HepG2 (cell line): ENCODE results near the gene FAM118A. TPM values are rescaled to one million over a fixed set of nuclear protein-coding genes. Genes with fewer than 3 reads are reported as not detected.

Source experiments
- CBX2 ChIP-seq, 2 experiments: fragments of 200-600 bp in 1 of 2; sonication (generic); formaldehyde crosslinking in 1 of 2; IDR thresholded peaks; 2 replicates each; pipeline versions ENCODE4 v1.7.0 to v1.8.1; 2018 to 2022; ENCODE audit warnings: low read depth in 2 of 2, low read length in 1 of 2, mild to moderate bottlenecking in 1 of 2, missing genetic modification reagents in 1 of 2
- ZBTB20 ChIP-seq: sonication (generic); formaldehyde crosslinking; IDR thresholded peaks from 2 replicates; pipeline ENCODE4 v1.8.1; 2023; ENCODE audit warnings: missing genetic modification reagents, low read depth, mild to moderate bottlenecking, borderline replicate concordance
- ZBTB21 ChIP-seq: sonication (generic); formaldehyde crosslinking; IDR thresholded peaks from 2 replicates; pipeline ENCODE4 v1.4.0; 2020; ENCODE audit warnings: missing genetic modification reagents
- ZNF34 ChIP-seq: sonication (generic); formaldehyde crosslinking; IDR thresholded peaks from 2 replicates; pipeline ENCODE4 v1.4.0; 2020; ENCODE audit warnings: mild to moderate bottlenecking, missing genetic modification reagents, borderline replicate concordance
- polyA plus RNA-seq, 8 experiments: library from polyadenylated mRNA; depleted of rRNA in 3 of 8; stranded (reverse) in 7 of 8; unstranded in 1 of 8; fragments of >200 nt; fragmentation: Illumina TruSeq in 4 of 8; extraction: Trizol in 4 of 8; gene quantifications; 2 replicates each; pipeline versions ENCODE4 v1.2.1 to v1.2.3, GENCODE V29; 2011 to 2016; ENCODE audit warnings: low read depth in 4 of 8, missing spikeins in 1 of 8, mixed read lengths in 1 of 8; ENCODE audit not compliant: insufficient read depth in 1 of 8
- total RNA-seq, 5 experiments: library from RNA; depleted of rRNA; stranded (reverse); fragments of >200 nt; fragmentation: Illumina TruSeq; extraction: Trizol; gene quantifications; 2 replicates each; pipeline ENCODE4 v1.2.3, GENCODE V29; 2016; ENCODE audit warnings: low read depth in 1 of 5
- TF ChIP-seq, protein P1 (sequence below): sonication (generic); formaldehyde crosslinking; IDR thresholded peaks from 2 replicates; pipeline ENCODE4 v1.4.0; 2020; ENCODE audit warnings: mild to moderate bottlenecking, missing genetic modification reagents
- TF ChIP-seq, protein P2 (sequence below): sonication (generic); formaldehyde crosslinking; IDR thresholded peaks from 2 replicates; pipeline ENCODE4 v1.5.0; 2020; ENCODE audit warnings: missing genetic modification reagents
- TF ChIP-seq, protein P3 (sequence below), 2 experiments: IDR thresholded peaks; 2 replicates each; pipeline ENCODE4 v1.6.1; 2011 to 2012; ENCODE audit warnings: low read length in 2 of 2, borderline replicate concordance in 1 of 2, low read depth in 1 of 2, mild to moderate bottlenecking in 1 of 2, moderate library complexity in 1 of 2
- TF ChIP-seq, protein P4 (sequence below): sonication (generic); formaldehyde crosslinking; IDR thresholded peaks from 2 replicates; pipeline ENCODE4 v1.4.0; 2020; ENCODE audit warnings: missing genetic modification reagents, borderline replicate concordance

FAM118A gene
- total and polyA plus RNA-seq, 2 of the 13 experiments (the other 11 are each of a cell fraction or from before 2014, with no cell fraction given): 36.7 to 48.2 TPM

DNA sequence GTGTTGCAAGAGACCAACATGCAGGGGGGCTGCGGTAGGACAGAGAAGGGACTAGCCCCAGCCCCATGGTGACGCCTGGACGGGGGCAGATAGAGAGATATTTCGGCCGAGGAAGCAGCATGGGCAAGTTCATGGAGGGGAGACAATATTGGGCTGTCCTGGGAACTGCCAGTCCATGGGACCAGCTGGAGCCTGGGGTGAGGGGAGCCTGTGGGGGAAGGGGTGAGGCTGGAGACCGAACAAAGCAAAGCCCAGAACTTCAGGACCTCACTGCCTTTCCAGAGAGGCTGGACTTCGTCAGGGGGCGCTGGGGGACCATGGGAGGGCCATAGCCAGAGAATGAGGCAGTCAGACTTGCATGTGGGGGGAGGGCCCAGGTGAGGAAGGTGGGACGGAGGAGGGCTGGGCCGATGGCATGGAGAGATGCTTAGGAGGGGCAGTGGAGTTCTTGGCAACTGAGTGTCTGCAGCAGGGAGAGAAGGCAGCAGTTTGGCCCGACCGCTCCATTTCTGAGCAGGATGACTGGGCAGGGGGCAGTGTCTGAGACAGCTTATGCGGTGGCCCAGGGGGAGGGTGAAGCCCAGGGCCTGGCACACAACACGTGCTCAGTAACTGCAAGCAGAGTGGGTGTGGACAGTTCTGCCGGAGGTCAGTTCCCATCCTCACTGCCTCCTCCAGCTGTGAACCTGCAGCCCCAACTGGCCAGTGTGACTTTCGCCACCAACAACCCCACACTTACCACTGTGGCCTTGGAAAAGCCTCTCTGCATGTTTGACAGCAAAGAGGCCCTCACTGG, 24.3 kb upstream of the FAM118A start (continued):
- TF ChIP-seq, protein P1, sequence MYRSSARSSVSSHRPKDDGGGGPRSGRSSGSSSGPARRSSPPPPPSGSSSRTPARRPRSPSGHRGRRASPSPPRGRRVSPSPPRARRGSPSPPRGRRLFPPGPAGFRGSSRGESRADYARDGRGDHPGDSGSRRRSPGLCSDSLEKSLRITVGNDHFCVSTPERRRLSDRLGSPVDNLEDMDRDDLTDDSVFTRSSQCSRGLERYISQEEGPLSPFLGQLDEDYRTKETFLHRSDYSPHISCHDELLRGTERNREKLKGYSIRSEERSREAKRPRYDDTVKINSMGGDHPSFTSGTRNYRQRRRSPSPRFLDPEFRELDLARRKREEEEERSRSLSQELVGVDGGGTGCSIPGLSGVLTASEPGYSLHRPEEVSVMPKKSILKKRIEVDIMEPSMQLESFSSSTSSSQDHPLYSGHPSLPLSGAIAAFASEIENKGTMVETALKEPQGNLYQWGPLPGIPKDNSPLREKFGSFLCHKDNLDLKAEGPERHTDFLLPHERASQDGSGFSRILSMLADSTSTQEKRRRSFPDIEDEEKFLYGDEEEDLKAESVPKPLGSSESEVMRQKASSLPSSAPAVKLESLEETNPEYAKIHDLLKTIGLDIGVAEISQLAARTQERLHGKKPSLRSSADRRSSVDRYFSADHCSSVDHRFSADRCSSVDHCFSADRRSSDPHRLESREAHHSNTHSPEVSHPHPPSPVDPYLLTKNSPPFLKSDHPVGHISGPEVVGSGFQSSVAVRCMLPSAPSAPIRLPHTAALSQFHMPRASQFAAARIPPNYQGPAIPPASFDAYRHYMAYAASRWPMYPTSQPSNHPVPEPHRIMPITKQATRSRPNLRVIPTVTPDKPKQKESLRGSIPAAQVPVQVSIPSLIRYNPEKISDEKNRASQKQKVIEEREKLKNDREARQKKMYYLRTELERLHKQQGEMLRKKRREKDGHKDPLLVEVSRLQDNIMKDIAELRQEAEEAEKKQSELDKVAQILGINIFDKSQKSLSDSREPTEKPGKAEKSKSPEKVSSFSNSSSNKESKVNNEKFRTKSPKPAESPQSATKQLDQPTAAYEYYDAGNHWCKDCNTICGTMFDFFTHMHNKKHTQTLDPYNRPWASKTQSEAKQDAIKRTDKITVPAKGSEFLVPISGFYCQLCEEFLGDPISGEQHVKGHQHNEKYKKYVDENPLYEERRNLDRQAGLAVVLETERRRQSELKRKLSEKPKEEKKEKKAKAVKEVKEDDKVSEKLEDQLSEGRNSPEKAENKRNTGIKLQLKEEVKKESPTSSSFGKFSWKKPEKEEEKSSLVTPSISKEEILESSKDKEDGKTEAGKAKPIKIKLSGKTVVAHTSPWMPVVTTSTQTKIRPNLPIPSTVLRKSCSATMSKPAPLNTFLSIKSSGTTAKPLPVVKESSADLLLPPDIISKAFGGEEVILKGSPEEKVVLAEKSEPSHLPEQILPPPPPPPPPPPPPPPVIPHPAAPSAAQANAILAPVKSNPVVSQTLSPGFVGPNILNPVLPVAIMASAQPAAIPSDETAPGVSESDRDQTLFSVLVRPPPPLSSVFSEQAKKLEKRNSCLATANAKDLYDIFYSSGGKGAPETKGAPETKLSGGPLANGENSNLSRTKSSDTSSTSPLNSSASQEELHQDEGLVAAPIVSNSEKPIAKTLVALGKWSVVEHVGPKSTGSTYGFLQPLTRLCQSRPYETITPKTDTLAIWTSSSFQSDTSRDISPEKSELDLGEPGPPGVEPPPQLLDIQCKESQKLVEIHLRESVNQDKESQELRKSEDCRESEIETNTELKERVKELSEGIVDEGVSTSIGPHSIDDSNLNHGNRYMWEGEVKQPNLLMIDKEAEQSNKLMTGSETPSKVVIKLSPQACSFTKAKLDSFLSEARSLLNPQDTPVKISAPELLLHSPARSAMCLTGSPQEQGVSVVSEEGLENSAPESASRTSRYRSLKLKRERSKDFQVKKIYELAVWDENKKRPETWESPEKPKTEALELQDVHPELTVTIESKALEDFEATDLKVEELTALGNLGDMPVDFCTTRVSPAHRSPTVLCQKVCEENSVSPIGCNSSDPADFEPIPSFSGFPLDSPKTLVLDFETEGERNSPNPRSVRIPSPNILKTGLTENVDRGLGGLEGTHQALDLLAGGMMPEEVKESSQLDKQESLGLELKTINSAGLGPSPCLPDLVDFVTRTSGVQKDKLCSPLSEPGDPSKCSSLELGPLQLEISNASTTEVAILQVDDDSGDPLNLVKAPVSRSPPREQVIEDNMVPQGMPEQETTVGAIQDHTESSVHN (CRISPR knock-in tag): no peak
- TF ChIP-seq, protein P2, sequence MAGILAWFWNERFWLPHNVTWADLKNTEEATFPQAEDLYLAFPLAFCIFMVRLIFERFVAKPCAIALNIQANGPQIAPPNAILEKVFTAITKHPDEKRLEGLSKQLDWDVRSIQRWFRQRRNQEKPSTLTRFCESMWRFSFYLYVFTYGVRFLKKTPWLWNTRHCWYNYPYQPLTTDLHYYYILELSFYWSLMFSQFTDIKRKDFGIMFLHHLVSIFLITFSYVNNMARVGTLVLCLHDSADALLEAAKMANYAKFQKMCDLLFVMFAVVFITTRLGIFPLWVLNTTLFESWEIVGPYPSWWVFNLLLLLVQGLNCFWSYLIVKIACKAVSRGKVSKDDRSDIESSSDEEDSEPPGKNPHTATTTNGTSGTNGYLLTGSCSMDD (CRISPR knock-in tag): no peak
- TF ChIP-seq, protein P3, sequence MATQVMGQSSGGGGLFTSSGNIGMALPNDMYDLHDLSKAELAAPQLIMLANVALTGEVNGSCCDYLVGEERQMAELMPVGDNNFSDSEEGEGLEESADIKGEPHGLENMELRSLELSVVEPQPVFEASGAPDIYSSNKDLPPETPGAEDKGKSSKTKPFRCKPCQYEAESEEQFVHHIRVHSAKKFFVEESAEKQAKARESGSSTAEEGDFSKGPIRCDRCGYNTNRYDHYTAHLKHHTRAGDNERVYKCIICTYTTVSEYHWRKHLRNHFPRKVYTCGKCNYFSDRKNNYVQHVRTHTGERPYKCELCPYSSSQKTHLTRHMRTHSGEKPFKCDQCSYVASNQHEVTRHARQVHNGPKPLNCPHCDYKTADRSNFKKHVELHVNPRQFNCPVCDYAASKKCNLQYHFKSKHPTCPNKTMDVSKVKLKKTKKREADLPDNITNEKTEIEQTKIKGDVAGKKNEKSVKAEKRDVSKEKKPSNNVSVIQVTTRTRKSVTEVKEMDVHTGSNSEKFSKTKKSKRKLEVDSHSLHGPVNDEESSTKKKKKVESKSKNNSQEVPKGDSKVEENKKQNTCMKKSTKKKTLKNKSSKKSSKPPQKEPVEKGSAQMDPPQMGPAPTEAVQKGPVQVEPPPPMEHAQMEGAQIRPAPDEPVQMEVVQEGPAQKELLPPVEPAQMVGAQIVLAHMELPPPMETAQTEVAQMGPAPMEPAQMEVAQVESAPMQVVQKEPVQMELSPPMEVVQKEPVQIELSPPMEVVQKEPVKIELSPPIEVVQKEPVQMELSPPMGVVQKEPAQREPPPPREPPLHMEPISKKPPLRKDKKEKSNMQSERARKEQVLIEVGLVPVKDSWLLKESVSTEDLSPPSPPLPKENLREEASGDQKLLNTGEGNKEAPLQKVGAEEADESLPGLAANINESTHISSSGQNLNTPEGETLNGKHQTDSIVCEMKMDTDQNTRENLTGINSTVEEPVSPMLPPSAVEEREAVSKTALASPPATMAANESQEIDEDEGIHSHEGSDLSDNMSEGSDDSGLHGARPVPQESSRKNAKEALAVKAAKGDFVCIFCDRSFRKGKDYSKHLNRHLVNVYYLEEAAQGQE (IDR thresholded peaks at IDR 0.05; ENCODE audit: borderline replicate concordance in 1 of 2, low read depth in 1 of 2, low read length in 2 of 2): no peak
- no peak for TF ChIP-seq CBX2 (IDR thresholded peaks at IDR 0.05; ENCODE audit: low read depth, low read length)
- no peak for TF ChIP-seq CBX2 (CRISPR knock-in tag; IDR thresholded peaks at IDR 0.05; ENCODE audit: low read depth)
- TF ChIP-seq ZBTB20: peak; percentile 2; the same call in 1 of the 2 replicates
- TF ChIP-seq, protein P4, sequence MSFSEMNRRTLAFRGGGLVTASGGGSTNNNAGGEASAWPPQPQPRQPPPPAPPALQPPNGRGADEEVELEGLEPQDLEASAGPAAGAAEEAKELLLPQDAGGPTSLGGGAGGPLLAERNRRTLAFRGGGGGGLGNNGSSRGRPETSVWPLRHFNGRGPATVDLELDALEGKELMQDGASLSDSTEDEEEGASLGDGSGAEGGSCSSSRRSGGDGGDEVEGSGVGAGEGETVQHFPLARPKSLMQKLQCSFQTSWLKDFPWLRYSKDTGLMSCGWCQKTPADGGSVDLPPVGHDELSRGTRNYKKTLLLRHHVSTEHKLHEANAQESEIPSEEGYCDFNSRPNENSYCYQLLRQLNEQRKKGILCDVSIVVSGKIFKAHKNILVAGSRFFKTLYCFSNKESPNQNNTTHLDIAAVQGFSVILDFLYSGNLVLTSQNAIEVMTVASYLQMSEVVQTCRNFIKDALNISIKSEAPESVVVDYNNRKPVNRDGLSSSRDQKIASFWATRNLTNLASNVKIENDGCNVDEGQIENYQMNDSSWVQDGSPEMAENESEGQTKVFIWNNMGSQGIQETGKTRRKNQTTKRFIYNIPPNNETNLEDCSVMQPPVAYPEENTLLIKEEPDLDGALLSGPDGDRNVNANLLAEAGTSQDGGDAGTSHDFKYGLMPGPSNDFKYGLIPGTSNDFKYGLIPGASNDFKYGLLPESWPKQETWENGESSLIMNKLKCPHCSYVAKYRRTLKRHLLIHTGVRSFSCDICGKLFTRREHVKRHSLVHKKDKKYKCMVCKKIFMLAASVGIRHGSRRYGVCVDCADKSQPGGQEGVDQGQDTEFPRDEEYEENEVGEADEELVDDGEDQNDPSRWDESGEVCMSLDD (CRISPR knock-in tag): no peak
- TF ChIP-seq ZBTB21: no peak
- TF ChIP-seq ZNF34 (CRISPR knock-in tag): no peak
